ENCODE data around the gene TBL1X. TPM values are rescaled to one million over a fixed set of nuclear protein-coding genes. Genes with fewer than 3 reads are reported as not detected.

TBL1X gene
- total and polyA plus RNA-seq, 8 donors = 2.4 to 16.6 (median 9.3) TPM

- 87 to 88% methylated on average over 8 of the region's 8 CpGs for WGBS, 2 donors
- H3K4me1 ChIP-seq = no peaks in the 10 kb centered on the region
- H3K9me3 ChIP-seq = no peaks in the 10 kb centered on the region
- no peaks in the 10 kb centered on the region for H3K27me3 ChIP-seq
- DNase-seq = no peak
- no peak for ATAC-seq
- TF ChIP-seq CTCF (IDR thresholded peaks at IDR 0.05) = no peak
- H3K36me3 ChIP-seq = no peaks in the 10 kb centered on the region
- FAIRE-seq = no peak
- H3K27ac ChIP-seq = peak overlapping the region in 1 of 4 donors; percentile 31
- H3K4me3 ChIP-seq = no peak overlapping the region
- intact Hi-C loops (cut with DNase I) = no loop called here
These were observed 140.0 kb downstream of the TBL1X start for GRCh38 chrX:9604908-9605306.

- TF ChIP-seq CTCF (IDR thresholded peaks at IDR 0.05) = no peak
- DNase-seq (no peak), ATAC-seq (no peak), FAIRE-seq (no peak)
- no peak overlapping the region for H3K27ac ChIP-seq
- intact Hi-C loops (cut with DNase I) = no loop called here
- no peaks in the 10 kb centered on the region for H3K9me3 ChIP-seq
- no peaks in the 10 kb centered on the region for H3K36me3 ChIP-seq
- no peaks in the 10 kb centered on the region for H3K27me3 ChIP-seq
- H3K4me1 ChIP-seq = no peaks in the 10 kb centered on the region
- no peak overlapping the region for H3K4me3 ChIP-seq
These were observed 140.6 kb downstream of the TBL1X start for GRCh38 chrX:9605484-9605883.

GRCh38 chrX:9606971-9607370 lies 142.1 kb downstream of the TBL1X start:
- Histone ChIP-seq H3K4me3 (no peak overlapping the region), H3K4me1 (no peaks in the 10 kb centered on the region), H3K27me3 (no peaks in the 10 kb centered on the region), H3K36me3 (no peaks in the 10 kb centered on the region), H3K27ac (no peak overlapping the region), H3K9me3 (no peaks in the 10 kb centered on the region)
- DNase-seq (no peak), ATAC-seq (no peak), FAIRE-seq (no peak)
- WGBS, 2 donors = 69% methylated on average over 7 of the region's 7 CpGs
- no peak for TF ChIP-seq CTCF (IDR thresholded peaks at IDR 0.05)
- intact Hi-C loops (cut with DNase I) = no loop called here

- no peak for TF ChIP-seq CTCF (IDR thresholded peaks at IDR 0.05)
- intact Hi-C loops (cut with DNase I) = no loop called here
- H3K9me3 ChIP-seq = no peaks in the 10 kb centered on the region
- FAIRE-seq (no peak), ATAC-seq (no peak), DNase-seq (no peak)
- no peak overlapping the region for H3K4me3 ChIP-seq
- H3K4me1 ChIP-seq = no peaks in the 10 kb centered on the region
- no peaks in the 10 kb centered on the region for H3K36me3 ChIP-seq
- WGBS, 2 donors = 76 to 88% methylated on average over 7 of the region's 7 CpGs
- no peak overlapping the region for H3K27ac ChIP-seq
- H3K27me3 ChIP-seq = no peaks in the 10 kb centered on the region
These were observed 144.6 kb downstream of the TBL1X start for GRCh38 chrX:9609499-9609898.

GRCh38 chrX:9609987-9610386 lies 145.1 kb downstream of the TBL1X start:
- H3K27ac ChIP-seq = no peak overlapping the region
- H3K4me3 ChIP-seq = no peak overlapping the region
- no peak for TF ChIP-seq CTCF (IDR thresholded peaks at IDR 0.05)
- intact Hi-C loops (cut with DNase I) = no loop called here
- H3K27me3 ChIP-seq = no peaks in the 10 kb centered on the region
- FAIRE-seq (no peak), DNase-seq (no peak), ATAC-seq (no peak)
- no peaks in the 10 kb centered on the region for H3K9me3 ChIP-seq
- no peaks in the 10 kb centered on the region for H3K4me1 ChIP-seq
- 76 to 88% methylated on average over 3 of the region's 3 CpGs for WGBS, 2 donors
- H3K36me3 ChIP-seq = no peaks in the 10 kb centered on the region

Measured in pancreas (tissue), 10 donors.